ENCODE results near the gene EXOSC10.
A peak's percentile ranks its signal among the peaks of the same experiment; 100 is the strongest.
"Not testable (repeated sequence)": the region's sequence is repeated elsewhere in the genome, so short reads cannot be mapped to it uniquely, and the experiment has no call there.

Gene EXOSC10

GRCh38 chr1:11061652-11062365 lies 37.9 kb downstream of the EXOSC10 start:
- ATAC-seq: no peak

GRCh38 chr1:11059968-11060830 lies 39.5 kb downstream of the EXOSC10 start, which contains the start of gene SRM:
Gene SRM, minus strand, starts transcription at chr1:11060018. Its CDS starts 75 bp downstream, at chr1:11059943.
- ATAC-seq: peak; percentile 93 to 96

- ATAC-seq: peak; percentile 1 to 8
These were observed 40.3 kb downstream of the EXOSC10 start for GRCh38 chr1:11059155-11059967.

DNA sequence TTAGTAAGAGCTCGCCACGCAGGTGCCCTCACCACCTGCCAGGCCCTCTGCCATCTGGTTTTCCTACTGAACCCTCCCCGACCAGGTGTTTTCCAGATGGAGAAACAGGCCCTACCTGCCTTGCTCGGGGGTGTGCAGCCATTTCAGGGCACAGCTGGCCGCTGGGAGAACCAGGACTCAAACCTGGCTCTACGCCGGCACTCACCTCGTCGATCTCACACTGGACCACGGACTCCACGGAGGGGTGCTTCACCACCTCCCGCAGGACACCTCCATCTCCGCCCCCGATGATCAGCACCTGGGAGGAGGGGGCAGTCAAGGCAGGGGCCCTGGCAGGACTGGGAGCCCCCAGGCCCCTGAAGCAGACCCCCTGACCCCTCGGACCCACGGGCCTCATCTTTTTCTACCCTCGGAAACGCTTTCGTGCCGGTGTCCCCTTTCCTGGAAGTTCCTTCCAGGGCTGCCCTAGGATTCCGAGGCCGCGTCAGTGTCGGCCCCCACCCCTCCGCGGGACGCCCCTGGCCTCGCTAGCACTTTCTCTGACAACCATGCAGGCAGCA lies 41.0 kb downstream of the EXOSC10 start:
- ATAC-seq: no peak

GRCh38 chr1:11058026-11058425 lies 41.6 kb downstream of the EXOSC10 start:
- ATAC-seq: no peak

DNA sequence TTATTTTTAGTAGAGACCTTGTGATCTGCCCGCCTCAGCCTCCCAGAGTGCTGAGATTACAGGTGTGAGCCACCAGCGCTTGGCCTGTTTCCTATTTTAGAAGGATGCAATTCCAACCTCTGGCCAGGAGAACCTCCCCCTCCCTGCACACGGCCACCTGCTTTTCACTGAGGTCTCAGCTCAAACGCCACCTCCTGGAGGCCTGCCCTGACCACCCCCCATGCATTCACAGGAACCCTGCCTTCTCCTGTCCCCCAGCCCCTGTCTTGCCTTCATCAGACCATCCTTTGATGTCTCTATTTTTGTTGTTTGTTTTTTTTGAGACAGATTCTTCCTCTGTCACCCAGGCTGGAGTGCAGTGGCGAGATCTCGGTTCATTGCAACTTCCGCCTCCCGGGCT lies 42.2 kb downstream of the EXOSC10 start:
- ATAC-seq: no peak

- ATAC-seq: no peak
These were observed 43.2 kb downstream of the EXOSC10 start for GRCh38 chr1:11056504-11056903.

GRCh38 chr1:11055676-11056075 lies 44.0 kb downstream of the EXOSC10 start:
- no peak for ATAC-seq

DNA sequence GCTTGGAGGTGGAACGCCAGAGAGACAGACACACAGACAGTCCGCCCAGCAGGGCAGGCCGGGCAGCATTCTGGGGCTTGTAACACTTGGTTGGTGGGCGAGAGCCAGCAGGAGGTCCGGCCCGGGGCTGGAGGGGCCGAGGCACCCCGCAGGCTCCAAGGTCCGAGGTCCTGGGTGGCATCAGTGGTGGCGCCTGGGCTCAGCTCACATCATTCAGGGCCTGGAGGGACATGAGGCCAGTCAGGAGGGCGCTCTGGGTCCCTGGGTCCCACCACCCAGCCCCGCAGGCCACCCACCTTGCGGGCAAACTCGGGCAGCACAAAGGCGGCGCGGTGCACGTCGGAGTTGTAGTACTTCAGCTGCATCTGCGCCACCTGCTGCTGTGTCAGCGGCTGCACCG lies 45.0 kb downstream of the EXOSC10 start:
- ATAC-seq: no peak

DNA sequence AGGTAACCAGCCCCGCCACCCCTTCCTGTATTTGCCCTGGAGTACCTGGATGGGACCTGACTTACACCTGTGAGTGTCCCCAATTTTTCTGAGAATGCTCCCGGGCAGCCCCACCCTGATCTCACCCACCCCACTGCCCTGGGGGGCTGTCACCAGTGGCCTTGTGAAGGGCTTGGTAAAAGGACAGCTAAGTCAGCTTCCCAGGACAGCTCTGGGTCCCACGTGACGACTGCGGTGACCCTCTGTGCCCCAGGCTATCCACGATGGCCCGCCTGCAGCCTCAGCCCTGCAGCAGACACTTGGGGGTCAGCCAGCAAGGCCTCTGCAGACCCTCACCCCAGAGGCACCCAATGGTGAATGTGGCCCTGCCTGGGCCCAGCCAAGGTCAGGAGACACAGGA lies 45.5 kb downstream of the EXOSC10 start:
- no peak for ATAC-seq

GRCh38 chr1:11053758-11054137 lies 45.9 kb downstream of the EXOSC10 start:
- ATAC-seq: no peak

GRCh38 chr1:11052839-11053757 lies 46.6 kb downstream of the EXOSC10 start:
- peak; percentile 14 to 17 for ATAC-seq

DNA sequence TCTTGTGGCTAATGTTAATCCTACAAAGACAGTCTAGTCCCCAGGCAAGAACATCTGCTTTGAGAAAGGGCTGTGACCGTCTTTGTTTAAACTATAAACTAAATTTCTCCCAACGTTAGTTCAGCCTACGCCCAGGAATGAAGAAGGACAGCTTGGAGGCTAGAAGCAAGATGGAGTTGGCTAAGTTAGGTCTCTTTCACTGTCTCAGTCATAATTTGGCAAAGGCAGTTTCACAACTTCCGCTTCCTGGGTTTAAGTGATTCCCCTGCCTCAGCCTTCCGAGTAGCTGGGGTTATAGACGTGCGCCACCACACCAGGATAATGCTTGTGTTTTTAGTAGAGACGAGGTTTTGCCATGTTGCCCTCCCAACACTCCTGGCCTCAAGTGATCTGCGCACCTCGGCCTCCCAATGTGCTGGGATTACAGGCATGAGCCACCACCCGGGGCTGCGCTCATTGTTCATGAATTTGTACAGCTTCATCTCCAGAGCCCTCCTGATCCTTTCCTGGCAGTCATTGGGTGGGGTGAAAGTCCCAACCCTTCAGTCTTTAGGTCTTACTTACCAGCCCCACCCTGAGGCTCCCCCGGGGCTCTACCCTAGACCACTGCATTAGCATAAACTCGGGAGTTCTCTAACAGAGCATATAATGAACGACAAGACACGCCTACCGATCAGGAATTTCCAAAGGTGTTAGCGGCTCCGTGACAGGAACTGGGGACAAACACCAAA lies 47.7 kb downstream of the EXOSC10 start:
- ATAC-seq: no peak

- not testable (repeated sequence) for ATAC-seq
These were observed 48.5 kb downstream of the EXOSC10 start for GRCh38 chr1:11051121-11051520.

DNA sequence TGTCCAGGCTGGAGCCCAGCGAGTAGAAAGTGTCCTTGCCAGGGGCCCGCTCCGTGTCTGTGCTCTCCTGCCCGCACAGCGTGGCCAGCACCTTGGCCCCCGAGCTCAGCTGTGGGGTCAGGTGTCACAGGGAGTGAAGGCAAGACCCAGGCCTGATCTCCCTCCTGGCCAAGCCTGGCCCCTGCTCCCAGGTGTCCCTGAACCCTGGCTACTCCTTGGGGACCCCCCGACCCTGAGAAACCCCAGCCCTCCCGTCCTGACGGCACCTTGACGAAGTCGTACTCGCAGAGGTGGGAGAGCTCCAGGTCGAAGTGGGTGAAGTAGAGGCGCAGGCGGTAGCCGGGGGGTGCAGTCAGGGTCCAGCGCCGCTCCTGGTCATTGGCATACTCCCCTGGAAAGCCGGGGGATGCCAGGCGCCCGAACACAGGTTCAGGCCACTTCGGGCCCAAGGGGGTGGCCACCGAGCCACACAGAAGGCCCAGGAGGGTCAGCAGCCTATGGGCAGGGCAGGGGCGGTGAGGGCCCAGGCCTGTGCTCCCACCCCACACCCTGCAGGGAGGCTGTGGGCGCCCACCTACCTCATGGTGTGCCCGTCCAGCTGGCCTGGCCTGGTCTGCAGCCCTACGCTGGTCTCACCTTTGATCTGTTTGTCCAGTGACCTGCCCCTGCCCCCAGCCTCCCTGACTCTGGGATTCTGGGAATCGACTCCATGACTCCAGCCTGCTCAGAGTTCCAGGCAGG lies 52.9 kb downstream of the EXOSC10 start, which contains the start of gene MASP2:
TSS of gene MASP2 (minus strand) at position 615 of the 741 bp plus-strand sequence. CDS start at position 583, 32 bp downstream.
- no peak for ATAC-seq

DNA sequence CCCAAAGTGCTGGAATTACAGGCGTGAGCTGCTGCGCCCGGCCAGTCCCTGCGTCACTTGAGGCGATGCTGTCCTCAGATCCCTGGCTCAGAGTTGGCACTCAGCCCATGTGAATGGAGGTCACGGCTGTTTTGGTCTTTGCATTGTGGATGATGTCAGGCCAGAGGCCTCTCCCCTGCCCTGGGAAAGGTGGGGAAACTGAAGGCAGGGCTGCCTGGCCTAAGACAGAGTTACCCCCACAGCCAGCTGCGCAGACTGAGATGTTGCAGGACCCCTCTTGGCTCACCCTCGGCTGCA lies 53.5 kb downstream of the EXOSC10 start:
- ATAC-seq: no peak

GRCh38 chr1:11045428-11046269 lies 54.0 kb downstream of the EXOSC10 start:
- no peak for ATAC-seq

DNA sequence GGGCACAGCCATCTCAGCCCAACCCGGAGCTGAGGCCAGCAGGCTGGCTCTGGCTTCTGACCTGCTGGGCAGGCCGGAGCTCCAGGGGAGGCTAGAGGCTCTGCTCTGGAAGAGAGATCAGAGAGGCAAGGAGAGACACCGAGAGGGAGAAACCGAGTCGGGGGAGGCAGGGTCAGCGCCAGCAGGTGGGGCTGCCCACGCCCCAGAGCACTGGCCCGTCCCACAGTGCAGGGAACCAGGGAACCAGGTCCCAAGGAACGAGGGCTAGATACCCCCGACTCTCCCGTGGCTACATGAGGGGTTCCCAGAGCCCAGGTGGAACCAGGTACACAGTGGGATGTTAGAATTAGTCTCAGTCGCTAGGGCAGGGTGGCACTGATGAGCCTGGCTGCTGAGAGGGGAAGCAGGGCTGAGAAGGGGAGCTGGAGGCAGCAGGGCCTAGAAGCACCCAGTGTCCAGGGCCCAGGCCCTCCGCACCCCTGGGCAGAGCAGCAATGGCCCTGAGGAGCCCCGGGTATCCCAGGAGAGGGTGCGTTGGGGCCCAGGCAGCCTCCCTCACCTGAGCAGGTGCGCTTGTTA lies 54.7 kb downstream of the EXOSC10 start:
- no peak for ATAC-seq

Data from activated CD4-positive, CD25-positive, alpha-beta regulatory T cell treated with anti-CD3 and anti-CD28 coated beads, Interleukin-2, amount 50 U/mL, for 24 hours (primary cell).